Suppressor macrophage treated with lipopolysaccharide for 1 hour (primary cell): ENCODE data around the gene GPR55.

Experiments used
- DNase-seq, 3 donors: peaks; one replicate each; pipeline ENCODE4 v3.0.0-alpha.2; 2020 to 2022

The GPR55 gene

DNA sequence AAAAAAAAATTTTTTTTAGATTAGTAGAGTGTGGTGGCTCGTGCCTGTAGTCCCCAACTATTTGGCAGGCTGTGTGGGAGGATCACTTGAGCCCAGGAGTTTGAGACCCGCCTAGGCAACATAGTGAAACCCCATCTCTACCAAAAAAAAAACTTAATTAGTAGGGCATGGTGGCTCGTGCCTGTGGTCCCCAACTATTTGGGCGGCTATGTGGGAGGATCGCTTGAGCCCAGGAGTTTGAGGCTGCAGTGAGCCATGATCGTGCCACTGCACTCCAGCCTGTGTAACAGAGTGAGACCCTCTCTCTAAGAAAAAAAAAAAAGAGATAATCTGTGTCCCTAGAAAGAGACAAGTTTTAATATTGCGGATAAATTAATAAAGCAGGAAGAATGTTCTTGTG lies 8.8 kb downstream of the GPR55 start:
- no peak for DNase-seq

DNA sequence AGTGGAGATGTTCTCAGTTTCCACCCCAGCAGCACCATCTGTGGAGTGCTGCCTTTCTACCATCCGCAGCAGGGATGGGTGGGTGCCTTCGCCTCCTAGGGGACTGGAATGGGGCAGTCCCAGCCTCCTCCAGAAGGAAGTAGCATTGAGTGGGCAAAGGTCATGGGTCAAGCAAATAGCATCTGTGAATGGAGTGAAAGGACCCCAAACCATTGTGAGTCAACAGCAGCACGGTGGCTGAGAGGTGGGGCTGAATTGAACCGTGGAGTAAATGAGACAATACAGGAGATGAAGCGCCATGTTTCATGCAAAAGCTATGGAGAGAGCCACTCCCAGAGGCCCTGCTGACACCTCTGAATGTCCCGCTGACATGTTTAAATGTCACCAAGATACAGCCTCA lies 9.7 kb downstream of the GPR55 start:
- DNase-seq, result peak in 1 of 3 donors; percentile 34

DNA sequence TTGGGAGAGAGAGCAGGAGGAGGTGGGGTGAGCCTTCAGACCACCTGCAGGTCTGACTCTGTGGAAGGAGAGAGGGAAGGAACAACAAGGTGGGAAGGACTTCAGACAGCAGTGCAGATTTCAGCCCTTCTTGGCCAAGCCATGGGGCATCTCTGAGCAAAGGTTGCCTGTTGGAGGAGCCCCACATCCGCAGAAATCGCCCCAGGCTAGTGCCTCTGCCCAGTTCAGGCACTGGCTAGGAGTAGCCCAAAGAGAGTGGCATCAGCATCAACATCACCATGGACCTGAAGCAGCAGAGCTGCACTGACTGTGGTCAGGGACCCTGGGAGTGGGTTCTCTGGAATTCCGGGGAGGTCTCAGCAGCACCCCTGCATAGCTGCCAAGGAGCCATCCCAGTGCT lies 10.2 kb downstream of the GPR55 start:
- no peak for DNase-seq

DNA sequence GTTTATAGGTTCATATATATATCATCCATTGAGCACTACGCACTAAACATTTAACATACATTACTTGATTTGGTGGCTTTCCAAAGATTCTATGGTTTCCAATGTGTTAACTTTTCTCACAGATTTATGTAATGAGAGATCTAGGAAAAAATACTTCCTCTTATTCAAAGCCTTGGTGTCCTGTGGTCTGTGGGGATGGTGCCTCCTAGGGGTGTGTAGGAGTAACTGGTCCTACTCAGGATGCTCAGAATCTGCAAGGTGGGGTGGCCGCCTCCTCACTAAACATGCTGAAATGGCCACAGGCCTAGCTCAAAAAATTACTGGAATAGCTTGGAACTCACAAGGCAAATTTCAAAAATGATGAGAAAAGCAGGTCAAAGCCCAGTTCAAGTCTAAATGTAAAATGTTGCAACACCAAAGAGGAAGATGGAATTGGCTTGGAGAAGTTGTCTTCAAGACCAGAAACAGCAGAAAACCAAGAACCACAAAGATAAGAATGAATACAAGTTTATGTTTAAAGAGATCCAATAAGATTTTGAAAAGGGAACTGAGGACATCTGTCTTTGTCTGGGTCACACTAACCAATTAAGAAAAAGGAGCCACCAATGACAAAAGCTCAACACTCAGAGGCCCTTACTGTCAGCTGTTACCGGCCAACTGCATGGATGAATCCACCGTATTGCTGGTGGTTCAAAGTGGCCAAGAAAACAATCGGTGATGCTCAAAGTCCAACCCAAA lies 11.5 kb downstream of the GPR55 start:
- DNase-seq, result peak; percentile 68 to 79 (median 72)

DNA sequence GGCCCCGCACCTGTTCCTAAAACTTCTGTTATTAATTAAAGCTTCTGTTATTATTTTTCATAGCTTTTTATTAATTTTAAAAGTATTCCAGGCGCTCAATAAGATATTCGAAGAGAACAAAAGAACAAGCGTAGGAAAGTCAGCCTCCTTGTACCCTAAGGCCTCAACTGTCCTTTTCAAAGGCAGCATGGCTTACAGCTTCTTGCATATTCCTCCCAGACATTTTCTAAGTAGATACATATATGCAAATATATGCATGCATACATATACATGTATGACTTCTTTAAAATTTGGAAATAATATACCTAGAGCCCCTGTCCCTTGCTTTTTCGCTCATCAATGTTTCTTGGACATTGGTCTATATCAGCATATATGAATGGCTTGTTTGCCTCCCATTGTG lies 12.3 kb downstream of the GPR55 start:
- no peak for DNase-seq

DNA sequence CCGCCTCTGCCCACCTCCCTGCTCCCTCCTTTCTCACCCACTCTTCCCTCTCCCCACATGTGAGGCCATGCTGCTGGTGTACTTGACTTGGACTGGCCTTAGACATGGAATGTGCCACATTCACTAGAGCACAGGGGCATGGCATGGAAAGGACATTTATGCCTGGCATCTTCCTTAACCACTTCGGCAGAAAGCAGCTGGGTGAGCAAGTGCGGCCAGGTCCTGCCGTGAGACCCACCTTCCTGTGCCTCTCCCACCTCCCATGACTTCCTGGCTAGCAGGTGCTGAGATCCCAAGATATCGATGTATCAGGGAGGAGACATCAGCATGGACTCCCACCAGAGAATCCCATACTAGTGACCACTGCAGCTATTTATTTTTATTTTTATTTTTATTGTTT lies 13.0 kb downstream of the GPR55 start:
- DNase-seq, result no peak

DNA sequence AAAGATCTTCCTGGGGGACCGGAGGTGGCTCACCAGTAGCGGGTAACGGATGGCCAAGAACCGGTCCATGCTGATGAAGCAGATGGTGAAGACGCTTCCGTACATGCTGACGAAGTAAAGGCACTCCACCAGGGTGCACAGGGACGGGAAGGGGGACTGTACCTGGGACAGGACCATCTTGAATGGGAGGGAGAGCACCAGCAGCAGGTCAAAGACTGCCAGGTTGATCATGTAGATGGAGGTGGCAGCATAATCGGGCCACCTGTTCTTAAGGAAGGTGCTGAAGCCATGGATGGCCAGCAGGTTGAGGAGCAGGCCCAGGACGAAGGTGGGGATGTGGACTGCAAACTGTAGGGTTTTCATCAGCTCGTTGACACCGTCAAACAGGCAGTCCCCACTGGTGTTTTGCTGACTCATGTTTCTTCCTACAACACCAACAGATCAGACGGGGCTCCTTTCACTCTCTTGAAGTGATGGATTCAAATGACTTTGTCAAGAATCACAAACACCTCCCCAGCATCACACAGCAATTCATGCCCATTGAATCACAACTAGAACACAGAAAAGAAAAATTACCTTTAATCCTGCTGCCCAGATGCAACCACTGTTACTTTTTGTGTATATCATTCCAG lies 14.4 kb downstream of the GPR55 start:
- no peak for DNase-seq

DNA sequence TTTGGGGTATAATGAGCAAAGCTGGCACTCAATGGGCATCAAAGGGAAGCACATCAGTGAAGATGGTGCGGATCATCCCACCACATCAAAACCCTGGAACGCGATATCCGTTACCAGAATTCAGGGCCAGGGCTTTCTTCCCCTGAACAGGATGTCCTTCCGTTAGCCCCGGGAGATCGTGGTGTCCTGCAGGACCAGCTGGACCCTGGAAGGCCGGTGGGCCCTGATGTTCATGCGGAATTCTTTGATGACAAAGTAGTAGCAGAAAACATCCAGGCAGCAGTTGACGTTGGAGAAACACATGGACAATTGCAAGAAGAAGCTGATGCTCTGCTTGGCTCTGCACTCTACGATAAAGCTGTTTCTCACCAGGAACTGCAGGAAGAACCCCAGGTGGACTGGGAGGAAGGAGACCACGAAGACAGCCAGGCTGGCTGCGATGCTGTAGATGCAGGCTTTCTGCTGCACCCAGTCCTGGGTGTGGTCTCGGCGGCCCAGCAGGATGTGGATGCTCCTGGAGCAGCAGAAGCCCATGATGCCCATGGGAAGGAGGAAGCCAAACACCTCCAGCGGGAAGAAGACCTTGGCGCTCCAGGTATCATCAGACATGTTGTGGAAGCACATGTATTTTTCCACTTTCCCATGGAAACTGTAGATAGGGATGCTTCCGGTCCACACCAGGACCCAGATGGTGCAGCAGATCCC lies 15.0 kb downstream of the GPR55 start:
- no peak for DNase-seq

DNA sequence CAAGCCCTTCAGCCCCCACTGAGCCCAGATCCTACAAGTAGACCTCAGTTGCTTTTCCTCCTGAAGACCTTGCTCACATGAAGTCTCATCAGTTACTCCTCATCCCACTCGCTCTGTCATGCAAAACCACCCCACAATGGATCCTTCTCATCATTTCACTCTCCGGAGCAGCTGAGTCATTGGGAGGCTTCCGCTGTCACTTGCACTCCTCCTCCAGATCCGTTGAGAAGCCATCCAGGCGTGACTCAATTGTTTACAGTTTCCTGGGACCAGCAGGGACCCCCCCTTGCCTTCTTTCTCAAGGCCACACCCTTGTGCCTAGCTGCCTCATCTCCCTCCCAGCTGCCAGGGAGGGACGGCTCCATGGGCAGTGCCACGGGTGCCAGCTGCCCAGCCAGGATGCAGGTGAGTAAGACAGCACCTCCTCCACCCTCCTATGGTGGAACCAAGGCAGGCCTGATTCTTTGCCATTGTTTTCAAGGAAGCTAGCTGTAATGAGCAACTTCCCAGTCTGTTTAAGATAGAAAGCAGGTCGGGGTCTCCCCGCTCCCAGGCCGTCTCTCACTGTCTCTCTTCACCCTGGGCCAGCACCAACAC lies 16.3 kb downstream of the GPR55 start:
- DNase-seq, result peak; percentile 83 to 92 (median 86)

DNA sequence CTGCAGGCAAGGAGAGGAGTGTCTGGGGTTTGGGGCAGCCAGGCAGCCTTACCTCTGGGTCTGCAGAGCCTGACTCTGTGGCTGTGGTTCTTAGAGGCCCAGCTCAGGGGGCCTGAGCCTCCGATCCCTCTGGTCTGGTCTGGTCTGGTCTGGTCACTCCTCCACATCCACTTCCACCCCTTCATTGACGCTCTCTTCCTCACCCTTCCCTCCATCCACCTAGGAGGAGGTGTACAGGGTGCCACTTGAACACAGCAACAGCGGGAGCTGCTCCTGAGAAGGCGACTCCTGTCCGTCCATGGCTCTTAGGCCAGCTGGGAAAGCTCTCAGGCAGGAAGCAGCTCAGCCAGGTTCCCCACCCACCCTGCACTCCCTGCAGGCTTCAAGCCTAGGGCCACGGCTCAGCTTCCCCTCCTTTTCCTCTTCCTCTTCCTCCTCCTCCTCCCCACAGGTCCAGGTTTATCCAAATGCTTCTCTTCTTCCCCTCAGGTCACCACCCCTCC lies 16.9 kb downstream of the GPR55 start:
- DNase-seq, result no peak

DNA sequence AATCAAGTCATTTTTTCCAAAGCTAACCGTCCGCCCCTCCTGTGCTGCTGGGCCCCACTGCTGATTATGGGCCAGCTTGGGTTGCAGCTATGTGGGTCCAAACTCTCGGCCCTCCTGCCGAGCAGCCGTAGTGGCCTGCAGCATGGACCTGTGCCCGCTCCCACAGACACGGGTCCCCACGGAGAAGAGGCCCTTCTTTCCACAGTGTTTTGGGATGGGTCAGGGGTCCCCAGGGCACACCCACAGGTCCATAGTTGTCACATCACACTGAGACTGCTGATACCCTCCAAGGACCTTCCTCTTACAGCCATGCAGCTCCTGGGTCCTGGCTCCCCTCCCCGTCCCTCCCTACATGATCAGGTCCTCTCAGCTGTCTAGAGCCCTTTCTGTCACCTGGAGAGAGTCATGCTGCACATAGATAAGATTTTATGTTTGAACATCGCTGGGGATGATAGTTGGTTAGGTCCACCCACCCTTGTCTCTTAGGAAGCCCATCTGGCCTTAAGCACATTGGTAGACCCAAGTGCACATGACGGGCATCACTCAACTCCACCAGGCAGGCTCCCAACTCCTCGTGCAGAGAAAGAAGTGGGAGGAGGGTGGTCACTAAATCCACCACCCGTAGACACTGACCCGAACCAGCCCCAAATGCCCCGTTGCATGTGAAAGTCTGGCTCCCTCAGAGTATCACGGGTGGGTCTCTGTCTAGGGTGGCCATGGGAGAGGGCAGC lies 17.5 kb downstream of the GPR55 start:
- DNase-seq, result no peak

DNA sequence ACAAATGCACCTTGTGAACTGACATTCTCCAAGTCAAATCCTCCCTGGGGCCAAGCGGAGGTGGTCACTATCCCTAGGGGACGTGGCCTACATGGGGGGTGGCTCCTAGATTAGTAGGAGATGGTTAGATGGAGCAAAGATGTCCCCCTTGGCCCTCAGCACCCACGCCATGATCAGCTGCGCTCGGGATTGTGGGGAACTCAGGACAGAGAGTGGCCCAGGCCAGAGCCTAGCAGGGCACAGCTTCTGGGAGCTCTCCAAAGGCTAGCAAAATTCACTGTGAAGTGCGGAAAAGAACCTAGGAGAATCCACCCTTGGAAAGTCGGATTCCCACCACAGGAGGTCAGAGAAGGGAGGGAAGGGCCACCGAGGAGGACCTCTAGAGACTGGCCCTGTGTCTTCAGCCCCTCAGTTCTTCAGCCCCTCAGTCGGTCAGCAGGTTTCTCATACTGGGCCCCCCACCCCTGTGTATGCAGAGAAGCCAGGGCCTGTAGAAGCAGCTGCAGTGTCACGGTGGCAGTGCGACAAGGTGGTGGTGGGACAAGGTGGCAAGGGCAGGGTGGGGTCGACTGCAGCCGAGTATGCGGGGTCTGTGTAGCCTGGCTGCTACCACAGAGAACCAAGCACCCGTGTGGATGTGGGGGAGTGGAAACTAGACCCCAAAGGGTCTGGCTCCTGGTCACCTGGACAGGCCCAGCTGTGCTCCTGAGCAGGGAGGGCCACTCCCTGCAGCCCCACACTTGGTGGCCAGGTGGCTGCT lies 18.4 kb downstream of the GPR55 start:
- DNase-seq, result no peak

DNA sequence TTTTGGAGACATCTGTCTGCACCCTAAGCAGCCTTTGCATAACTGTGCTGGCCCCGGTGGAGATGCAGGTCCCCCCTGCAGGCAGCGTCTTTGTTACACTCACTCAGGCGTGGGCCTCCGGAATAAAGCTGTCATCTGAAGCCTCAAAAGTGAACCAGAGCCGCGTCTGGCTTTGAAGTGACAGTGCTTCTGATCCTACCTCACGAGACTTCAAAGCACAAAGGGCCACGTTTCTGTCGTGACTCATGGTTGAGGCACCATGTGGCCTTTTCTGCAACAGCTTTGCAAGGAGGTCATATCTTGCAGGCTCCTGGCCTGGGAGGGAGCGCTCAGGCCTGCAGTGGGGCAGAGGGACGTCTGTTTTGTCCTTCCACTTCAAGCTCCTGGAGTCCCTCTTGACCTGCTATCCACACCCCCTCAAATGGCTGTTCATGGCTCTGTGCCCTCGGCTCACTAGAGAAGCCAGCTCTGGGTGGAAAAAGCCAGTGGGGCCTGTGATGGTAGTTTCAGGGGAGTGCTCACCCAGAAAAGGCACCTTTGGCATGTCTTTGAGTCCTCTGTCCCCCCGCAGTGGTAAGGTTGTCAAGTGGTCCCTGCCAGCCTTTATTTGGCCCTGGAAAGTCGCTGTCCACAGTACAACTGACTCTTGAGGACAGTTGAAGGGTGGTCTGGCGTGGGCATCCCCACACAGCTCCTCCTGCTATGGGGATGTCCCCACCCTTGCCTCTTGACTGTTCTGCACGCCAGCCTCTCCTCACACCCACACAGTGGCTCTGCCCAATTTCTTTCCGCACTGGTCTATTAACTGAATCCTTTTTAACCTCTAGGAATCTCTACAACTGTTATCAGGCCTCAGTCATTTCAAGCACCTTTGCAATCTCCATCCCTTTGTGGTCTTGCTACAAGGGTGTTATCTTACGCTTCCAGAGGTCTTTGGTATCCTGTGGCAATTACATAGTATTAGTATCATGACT lies 19.3 kb downstream of the GPR55 start:
- no peak for DNase-seq

DNA sequence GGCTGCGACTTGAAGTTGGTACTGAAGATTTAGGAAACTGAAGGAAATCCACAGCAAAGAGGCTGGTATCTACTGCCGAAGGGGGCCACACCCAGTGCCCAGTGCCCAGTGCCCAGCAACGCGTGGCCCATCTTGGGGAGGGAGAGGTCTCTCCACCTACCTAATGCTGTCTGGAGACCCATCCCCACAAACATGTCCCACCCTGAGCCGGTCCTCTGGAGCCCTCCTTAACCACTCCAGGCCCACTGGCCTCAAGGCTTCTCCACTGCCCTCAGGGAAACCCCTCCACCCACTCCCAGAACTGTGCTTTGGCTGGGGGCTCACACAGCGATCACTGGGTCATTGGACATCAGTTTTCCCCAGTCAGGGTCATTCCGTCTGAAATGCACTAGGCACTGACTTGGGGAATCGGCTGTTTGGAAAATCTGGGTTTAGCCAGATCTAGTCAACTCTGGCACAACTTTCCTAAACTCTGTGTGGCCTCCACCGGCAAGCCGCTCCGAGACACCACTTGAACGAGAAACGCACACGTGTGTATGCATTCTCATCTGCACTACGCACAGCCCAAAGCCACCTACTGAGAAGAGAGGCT lies 20.1 kb downstream of the GPR55 start:
- no peak for DNase-seq

DNA sequence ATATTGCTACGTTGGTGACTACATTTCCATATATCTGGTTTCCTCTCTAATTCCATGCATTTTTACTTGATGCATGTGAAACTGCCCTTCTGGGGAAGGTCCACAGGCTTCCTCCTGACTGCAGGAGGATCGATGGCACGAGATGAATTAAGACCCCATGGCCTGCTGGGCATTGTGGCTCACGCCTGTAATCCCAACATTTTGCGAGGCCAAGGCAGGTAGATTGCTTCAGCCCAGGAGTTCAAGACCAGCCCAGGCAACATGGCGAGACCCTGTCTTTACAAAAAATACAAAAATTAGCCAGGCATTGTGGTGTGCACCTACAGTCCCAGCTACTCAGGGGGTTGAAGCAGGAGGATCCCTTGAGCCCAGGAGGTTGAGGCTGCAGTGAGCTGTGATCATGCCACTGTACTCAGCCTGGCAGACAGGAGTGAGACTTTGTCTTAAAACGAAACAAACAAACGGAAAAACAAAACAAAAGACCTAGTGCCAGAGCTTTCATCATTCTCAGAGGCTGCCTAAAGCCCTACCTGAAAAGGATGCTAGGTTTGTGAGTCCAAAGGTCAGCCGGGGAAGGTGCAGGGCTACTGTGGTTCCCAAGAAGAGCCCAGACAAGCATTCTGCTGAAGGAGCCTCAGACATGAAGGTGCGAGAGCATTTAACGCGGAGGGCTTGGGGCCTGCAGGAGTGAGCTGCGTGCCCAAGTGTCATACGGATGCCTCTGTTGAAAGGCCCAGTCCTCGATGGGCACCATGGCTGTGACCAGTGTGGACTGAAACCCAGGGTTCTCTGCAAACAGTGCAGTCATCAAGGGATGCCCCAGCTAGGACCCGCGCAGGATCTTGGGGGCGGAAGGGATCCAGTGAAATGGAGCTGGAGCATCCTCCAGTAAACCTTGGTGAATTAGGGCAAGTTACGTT lies 21.6 kb downstream of the GPR55 start:
- DNase-seq, result no peak

DNA sequence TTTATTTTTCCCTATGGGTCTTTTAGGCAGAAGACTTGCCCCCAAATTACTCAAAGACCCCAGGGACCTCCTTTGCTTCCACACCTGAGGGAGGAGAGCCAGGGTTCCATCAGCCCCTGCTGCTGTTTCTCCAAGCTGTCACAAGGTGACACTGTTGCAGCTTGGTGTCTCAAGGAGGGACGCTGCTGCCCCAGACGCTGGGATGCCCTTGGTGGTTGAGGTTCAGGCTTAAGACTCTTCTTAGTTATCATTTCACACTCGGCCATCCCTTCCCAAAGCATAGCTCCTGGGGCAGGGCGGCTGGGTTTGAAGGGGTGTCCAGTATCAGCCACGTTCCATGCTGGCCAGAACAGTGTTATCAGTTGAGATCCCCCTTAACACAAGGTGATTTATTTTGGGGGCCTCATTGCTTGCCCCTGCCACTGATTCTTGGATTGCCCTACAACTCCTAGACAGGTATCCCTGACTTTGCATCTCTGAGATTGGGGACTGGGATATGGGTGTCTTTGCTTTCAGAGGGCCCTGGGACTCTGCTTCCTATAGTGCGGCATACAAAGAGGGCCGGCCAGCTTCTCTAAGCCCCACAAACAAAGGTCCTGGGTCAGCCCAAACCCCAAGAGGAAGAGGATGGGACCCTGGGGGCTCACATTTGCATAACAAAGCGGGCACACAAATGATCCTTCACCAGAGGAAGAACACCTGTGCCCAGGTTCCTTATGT lies 22.7 kb downstream of the GPR55 start:
- DNase-seq, result peak; percentile 76 to 85 (median 77)

DNA sequence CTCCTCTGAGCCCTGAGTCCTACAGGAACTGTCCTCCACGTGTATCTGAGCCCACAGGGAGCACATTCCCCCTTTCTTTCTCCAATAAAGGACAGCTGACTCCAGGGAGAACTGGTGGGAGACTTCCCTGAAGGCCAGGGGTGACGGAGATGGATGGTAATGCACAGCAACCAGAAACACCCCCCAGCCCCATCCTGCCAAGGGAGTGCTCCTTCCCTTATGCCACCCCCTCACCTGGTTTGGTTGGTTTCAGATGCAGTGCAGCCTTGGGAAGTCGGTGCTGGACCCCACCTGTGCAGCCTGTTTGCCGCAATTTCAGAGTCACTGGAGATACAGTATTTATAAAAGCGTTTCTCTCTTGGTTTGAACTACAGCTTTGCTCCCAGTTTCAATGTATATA lies 24.0 kb downstream of the GPR55 start:
- DNase-seq, result no peak

DNA sequence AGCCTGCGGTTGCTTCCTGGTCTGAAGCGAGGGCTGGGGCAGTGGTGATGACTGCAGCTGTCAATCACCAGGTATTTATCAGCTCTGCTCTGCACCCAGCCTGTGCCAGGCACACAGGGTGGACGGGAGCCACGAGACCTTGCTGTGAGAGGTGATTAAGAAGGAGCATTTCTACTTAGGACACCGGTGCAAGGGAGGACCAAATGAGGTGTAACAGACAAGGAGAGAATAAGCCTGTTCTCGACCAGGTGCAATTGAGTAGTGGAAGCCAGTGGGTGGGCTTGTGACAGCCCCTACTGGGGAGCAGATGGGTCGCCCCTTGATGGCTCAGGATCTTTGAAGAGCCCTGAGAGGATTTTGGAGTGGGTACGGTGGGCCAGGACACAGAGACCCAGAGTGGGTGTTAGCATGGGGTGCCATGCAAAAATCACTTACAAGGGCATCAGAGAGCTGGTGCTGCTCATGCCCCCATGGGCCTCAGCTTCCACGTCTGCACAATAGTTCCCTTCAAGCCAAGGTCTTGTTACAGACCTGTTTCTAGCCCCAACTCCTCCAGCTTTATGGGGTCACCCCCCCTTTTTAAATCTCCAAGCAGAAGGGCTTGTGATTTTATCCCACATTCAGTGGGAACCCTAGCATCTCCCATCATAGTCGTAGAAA lies 24.6 kb downstream of the GPR55 start:
- DNase-seq, result no peak
